HG02870 (cell line): ENCODE data around the gene ULK4.
"Not testable (repeated sequence)": the region's sequence is repeated elsewhere in the genome, so short reads cannot be mapped to it uniquely, and the experiment has no call there.

Experiments used
- ATAC-seq: cut with Tn5 transposase; IDR thresholded peaks from one replicate; pipeline ENCODE4 v1.9.1; 2021; ENCODE audit warnings: mild to moderate bottlenecking, moderate library complexity; ENCODE audit not compliant: unreplicated experiment

Gene ULK4

GRCh38 chr3:41695806-41696205, 266.1 kb downstream of the ULK4 start:
- not testable (repeated sequence) for ATAC-seq

GRCh38 chr3:41693799-41694198, 268.1 kb downstream of the ULK4 start:
- no peak for ATAC-seq

DNA sequence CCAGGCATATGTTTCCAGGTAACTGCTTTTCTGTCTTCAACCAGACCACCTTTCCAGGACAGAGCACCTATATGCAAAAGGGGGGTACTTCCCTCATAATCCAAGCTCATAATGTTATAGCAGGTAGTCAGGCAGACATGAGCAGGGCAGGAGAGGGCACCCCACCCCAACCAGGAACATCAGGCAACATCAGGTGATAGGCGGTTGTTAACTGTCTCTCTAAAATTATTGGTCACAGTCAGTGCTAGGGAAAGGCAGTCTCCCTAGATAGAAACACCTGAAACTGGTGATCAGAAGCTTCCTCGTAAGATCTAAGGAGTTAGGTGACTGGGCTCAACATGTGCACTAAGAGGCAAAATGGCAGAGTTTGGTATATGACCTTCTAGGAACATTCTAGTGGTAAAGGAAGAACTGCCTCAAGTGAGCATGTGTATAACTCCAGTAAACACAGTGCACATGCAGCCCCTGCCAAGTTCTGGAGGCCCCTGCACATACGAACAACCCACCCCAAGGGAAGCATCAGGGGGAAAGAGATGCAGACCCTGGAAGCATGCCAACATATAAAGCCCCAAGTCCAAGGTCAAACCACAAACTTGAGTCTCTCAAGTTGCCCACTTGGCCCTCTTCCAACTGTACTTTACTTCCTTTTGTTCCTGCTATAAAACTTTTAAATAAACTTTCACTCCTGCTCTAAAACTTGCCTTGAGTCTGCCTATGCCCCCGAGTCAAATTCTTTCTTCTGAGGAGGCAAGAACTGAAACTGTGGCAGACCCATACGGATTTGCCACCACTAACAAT, 270.9 kb downstream of the ULK4 start:
- no peak for ATAC-seq

DNA sequence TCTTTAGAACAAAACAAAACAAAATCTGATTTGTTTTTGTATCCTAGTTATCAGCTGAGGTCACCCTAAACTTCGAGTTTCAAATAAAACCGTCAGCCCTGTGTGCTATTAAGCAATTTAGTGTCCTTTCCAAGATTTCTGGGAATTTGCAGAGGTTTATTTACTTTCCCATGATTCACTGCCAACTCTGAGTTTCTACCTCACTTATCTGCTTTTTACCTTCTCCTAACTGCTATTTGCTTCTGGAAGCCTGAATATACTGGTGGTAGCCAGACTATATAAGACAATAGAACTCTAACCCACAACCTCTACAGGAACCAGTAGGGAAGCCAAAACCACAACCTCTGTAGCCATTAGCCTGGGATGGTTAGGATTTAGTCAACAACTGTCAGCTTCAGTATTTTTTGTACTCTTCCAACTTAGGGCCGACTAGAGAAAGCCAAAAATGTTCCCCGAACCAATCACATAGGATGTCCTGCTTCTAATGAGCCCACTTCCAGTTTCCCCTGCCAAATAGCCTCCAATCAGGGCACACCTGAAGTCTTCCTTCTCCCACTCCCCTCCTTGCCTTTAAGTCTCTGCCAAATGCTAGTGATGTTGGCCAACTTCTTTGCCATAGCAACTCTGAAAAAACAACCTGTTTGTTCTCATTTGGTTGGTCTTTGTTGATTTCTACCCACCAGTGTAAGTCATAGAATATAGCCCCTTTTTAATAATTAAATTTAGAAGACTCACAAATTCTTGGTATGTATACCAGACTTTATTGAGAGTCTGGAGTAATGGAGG, 273.1 kb downstream of the ULK4 start:
- ATAC-seq, result no peak

DNA sequence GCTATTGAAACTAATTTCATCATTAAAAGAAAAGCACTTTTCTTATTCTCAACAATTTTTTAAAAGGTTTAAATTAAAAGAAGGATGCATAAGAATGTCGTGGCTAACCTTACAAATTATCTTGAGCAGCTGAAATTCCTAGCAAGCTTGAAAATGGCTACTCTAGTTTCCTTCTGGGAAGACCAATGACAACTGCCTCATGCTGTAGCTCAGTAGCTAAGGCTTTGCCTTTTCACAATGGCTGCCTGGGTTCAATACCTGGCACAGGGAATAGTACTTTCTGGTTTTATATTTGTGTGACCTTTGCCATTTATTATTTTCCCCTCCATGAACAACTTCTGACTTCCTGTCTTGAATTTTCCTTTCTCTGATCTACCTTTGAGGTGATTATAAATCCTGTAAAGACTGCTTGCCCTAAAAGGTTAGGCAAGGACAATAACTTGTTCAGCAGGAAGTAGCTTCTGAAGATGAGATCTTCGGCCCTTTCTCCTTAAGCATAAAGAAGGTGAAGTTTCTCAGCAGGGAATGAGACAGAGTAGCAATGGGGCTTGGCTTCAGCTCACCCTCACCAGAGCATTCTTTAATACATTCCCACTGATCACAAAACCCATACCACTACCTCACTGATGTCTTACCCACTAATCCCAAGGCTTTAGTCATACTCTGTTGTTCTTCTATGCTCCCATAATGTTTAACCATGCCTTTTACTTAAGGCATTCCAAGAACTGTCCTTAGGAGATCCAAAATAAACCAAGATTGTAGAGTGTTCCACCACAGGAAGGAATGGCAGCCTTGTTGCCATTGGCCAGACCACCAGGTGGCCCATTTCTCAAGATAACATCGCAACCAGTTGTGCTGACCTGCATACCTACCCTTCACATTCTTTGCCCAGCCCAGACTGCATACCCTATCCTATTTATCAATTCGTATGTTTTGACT, 276.8 kb downstream of the ULK4 start:
- ATAC-seq, result no peak

- ATAC-seq, result no peak
Measured at GRCh38 chr3:41683666-41684350, 278.1 kb downstream of the ULK4 start.

DNA sequence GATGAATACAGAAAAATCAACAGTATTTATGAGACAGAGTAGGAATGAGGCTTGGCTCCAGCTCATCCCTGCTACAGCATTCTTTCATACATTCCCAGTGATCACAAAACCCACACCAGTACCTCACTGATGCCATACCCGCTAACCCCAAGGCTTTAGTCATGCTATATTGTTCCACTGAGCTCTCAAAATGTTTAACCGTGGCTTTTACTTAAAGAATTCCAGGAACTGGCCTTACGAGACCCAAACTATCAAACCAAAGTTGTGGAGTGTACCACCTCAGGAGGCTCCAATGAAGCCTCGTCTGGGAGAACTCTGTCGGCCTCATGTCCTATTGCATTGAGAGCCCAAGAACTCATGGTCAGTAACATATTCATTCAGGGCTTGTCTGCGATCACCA, 278.9 kb downstream of the ULK4 start:
- no peak for ATAC-seq

GRCh38 chr3:41682382-41682781, 279.5 kb downstream of the ULK4 start:
- ATAC-seq, result no peak

DNA sequence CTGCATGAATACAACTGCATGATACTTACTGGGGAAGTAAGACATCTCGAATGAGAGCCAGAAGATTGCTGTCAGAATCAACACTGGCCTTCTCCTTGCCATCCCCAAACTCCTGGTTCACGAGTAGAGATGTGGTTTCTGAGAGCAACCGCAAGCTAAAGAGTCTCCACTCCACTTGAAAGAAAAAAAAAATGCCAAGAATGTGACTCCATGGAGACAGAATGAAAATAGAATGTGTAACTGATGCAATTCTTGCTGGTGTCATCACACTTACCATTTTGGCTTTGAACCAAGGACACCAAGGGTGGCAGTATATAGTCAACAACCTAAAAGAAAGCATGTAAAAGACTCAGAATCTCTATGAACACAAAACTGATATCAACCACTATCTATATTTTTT, 280.4 kb downstream of the ULK4 start:
- ATAC-seq, result no peak

GRCh38 chr3:41679374-41679773, 282.5 kb downstream of the ULK4 start:
- ATAC-seq, result no peak

DNA sequence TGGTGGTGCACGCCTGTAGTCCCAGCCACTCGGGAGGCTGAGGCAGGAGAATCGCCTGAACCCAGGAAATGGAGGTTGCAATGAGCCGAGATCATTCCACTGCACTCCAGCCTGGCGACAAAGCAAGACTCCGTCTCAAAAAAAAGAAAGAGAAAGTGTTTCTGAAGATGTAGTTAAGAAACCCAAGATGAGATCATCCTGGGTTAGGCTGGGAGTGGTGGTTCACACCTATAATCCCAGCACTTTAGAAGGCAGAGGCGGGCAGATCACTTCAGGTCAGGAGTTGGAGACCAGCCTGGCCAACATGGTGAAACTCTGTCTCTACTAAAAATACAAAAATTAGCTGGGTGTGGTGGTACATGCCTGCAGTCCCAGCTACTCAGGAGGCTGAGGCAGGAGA, 286.8 kb downstream of the ULK4 start:
- not testable (repeated sequence) for ATAC-seq

DNA sequence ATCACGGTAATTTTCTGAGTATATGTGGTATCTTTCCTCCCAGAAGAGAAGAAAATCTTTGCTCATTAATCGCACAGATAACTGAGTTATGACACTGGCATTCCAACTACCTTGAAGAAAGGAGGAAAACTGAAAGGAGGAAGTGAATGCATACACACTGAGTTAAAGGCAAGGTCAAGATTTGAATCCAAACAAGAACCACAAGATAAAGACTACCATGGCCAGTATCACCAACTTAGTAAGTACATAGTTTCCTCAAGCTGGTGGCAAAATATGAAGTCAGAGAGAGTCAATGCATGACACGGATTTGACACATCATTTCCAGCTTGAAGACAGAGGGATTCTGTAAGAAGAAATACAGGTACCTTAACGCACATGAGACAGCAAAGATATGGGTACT, 287.5 kb downstream of the ULK4 start:
- ATAC-seq, result no peak

- no peak for ATAC-seq
Measured at GRCh38 chr3:41673650-41674049, 288.3 kb downstream of the ULK4 start.

GRCh38 chr3:41668379-41668778, 293.5 kb downstream of the ULK4 start:
- ATAC-seq, result no peak

DNA sequence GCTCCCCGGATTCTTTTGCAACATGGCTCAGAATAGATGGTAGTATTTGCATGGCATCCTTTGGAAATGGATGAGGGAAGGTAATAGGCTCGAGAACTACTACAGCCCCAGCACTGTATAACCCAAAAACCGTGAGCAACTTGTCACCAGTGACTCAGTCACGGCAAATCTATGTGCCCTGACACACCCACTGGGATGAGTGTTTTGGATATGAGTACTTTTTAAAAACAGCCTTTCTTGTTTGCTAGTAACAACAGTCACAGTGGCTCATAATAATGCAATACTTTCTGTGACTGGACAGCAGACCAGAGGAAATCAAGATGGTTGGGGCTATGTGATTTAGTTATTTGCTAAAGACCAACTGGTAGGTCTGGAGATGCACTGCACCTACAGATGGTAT, 299.6 kb downstream of the ULK4 start:
- no peak for ATAC-seq

- no peak for ATAC-seq
Measured at GRCh38 chr3:41661796-41662195, 300.1 kb downstream of the ULK4 start.

DNA sequence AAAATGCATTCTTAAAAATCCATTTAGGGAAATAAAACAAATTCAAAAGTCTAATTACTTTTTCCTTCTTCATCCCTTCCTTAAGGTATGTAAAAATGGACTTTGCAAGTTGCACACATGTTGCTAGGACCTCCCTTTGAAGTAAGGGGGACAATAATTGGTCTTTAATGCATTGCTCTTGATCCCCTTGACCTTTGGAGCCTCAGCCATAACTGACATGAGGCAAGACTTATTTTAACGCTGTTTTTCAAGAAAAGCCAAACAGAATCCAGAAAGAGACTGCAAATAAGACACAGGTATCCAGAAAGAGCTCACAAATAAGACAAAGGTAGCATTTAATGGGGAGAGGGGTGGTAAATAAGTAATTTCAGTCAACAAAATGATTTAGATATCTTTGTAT, 301.4 kb downstream of the ULK4 start:
- ATAC-seq, result no peak

DNA sequence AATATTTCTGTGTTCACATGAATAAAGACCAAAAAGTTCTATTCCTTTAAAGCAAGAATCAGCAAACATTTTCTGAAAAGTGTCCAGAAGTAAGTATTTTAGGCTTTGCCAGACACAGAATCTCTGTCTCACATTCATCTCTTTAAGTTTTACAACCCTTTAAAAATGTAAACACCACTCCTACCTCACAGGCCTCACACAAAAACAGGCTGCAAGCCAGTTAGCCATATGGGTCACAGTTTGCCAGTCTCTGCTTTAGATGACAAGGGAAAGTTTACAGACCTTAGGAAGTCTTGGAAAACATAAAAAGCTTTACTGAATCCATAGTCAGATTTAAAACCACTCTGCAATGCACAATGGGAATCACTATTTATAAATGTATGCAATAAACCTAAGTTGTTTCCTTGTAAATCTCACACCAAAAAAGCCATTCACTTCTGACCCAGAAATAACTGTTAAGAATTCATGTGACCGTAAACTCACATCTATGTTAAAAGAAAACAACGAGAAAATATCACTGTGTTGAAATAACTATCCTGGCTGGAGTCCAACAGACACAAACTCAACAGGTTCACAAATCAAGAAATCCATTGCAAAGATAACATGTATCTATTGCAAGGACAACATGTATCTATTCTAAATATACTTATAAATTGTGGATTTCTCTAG, 308.2 kb downstream of the ULK4 start:
- ATAC-seq, result no peak

DNA sequence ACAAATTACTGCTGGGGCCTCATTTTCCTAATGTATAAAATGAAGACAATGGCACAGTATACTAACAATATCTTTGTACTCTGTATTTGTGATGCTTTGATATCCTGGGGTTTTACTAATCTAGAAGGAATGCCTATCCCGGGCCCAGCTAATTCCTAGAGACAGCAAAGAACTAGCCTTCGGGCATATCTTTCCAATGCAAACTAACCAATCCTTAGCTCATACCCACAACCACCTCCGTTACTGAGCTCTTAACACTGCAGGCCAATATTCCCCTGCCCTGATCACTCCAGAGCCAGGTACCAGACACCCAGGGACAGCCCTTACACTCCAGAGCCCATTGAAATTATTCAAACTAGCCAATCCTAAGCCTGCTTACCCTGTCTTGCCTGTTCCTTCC, 309.0 kb downstream of the ULK4 start:
- no peak for ATAC-seq

DNA sequence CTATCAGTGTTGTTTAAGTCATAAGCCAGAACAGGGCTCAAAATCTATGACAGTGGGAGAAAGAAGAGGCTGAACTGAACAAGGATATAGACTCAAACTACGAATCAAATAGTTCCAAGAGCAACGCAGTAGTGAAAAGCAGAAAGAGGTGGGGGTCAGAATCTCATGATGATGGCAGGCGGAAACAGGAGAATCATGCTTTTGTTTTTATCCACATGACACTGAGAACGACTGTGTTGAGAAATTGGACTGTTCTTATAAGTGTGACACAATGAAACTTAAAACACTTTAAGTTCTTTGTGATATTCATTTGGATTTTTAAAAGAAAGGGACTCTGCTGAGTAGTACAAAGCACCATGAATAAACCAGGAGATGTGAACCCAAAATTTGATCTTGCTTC, 309.4 kb downstream of the ULK4 start:
- no peak for ATAC-seq
